ENCODE data around the gene LCA5L.

- no peak for TF ChIP-seq CTCF (IDR thresholded peaks at IDR 0.05)
- no peak for TF ChIP-seq POLR2A (IDR thresholded peaks at IDR 0.05)
- no peak for TF ChIP-seq POLR2AphosphoS5 (IDR thresholded peaks at IDR 0.05)
- no peak for TF ChIP-seq EP300 (IDR thresholded peaks at IDR 0.05)
Measured at GRCh38 chr21:39374046-39374445, 71.5 kb downstream of the LCA5L start.
